Endothelial cell of umbilical vein (primary cell): ENCODE measurements around the gene TOE1. TPM values are rescaled to one million over a fixed set of nuclear protein-coding genes. Genes with fewer than 3 reads are reported as not detected.

ENCODE experiments used
- BruUV-seq: library from RNA; stranded (reverse); fragments of 400-500 nt; replicated peaks from 2 replicates; lab custom pipeline; 2021; lab: Mats Ljungman, UMichigan
- CTCF ChIA-PET: fragments of 300-600, 350-600 bp; sonication (Branson Sonifier 250); formaldehyde crosslinking; loops from one replicate; lab custom pipeline; 2021; ENCODE audit warnings: antibody characterized with exemption, inconsistent platforms; lab: Charles Lee
- POLR2A ChIA-PET: fragments of 300-600, 350-600 bp; sonication (Branson Sonifier 250); formaldehyde crosslinking; loops from one replicate; lab custom pipeline; 2021; ENCODE audit warnings: antibody characterized with exemption, inconsistent platforms; lab: Charles Lee
- DNase-seq: peaks from one replicate; pipeline ENCODE4 v3.0.0-alpha.2; 2011; ENCODE audit warnings: low read depth, low spot score
- FAIRE-seq: peaks from 2 replicates; lab custom pipeline; 2011; peaks lifted over from hg19 to GRCh38; lab: Jason Lieb, UNC
- H2AFZ ChIP-seq: 2 replicates; pipeline ENCODE4 v1.6.0; 2012; ENCODE audit warnings: low read depth, low read length, control low read depth, inconsistent platforms
- H3K27ac ChIP-seq: 2 replicates; pipeline ENCODE4 v1.5.1; 2011; ENCODE audit warnings: low read depth, mild to moderate bottlenecking, control low read depth, low read length, moderate library complexity; ENCODE audit not compliant: insufficient read depth
- H3K27me3 ChIP-seq, 2 experiments: 2 replicates each; pipeline versions ENCODE4 v1.6.0 to v1.6.1; 2011; ENCODE audit warnings: low read length in 2 of 2, mixed read lengths in 1 of 2; ENCODE audit not compliant: control insufficient read depth in 2 of 2, insufficient read depth in 2 of 2
- H3K36me3 ChIP-seq, 2 experiments: 2 replicates in 1 of 2; 3 replicates in 1 of 2; pipeline ENCODE4 v1.5.1; 2011; ENCODE audit warnings: low read length in 2 of 2, mild to moderate bottlenecking in 1 of 2, moderate library complexity in 1 of 2; ENCODE audit not compliant: control insufficient read depth in 2 of 2, insufficient read depth in 2 of 2; ENCODE audit errors: extremely low read depth in 1 of 2
- H3K4me1 ChIP-seq: 3 replicates; pipeline ENCODE4 v1.5.1; 2011; ENCODE audit warnings: mild to moderate bottlenecking, low read length; ENCODE audit not compliant: control insufficient read depth, insufficient read depth; ENCODE audit errors: extremely low read depth
- H3K4me2 ChIP-seq: 2 replicates; pipeline ENCODE4 v1.6.1; 2011; ENCODE audit warnings: low read length, control low read depth, mixed read lengths; ENCODE audit not compliant: insufficient read depth
- H3K4me3 ChIP-seq, 3 experiments: fragments of 200-600 bp in 1 of 3; sonication (generic), shearing (Covaris generic) in 1 of 3; replicated peaks in 1 of 3; 2 replicates each; pipeline ENCODE4 v1.5.1; 2011 to 2016; ENCODE audit warnings: control low read depth in 3 of 3, low read length in 3 of 3, mild to moderate bottlenecking in 2 of 3, inconsistent platforms in 1 of 3, low read depth in 1 of 3, moderate library complexity in 1 of 3; ENCODE audit not compliant: insufficient read depth in 1 of 3
- H3K79me2 ChIP-seq: 2 replicates; pipeline ENCODE4 v1.6.0; 2012; ENCODE audit warnings: low read length, inconsistent platforms; ENCODE audit not compliant: control insufficient read depth, insufficient read depth
- H3K9ac ChIP-seq: replicated peaks from 2 replicates; pipeline ENCODE3; 2011; ENCODE audit warnings: low read length, control low read depth; ENCODE audit not compliant: insufficient read depth; ENCODE audit errors: extremely low read depth
- H3K9me1 ChIP-seq: replicated peaks from 3 replicates; pipeline ENCODE4 v1.6.0; 2011; ENCODE audit warnings: mild to moderate bottlenecking, low read length; ENCODE audit not compliant: control insufficient read depth, insufficient read depth; ENCODE audit errors: extremely low read depth
- H3K9me3 ChIP-seq: replicated peaks from 2 replicates; pipeline ENCODE4 v1.5.1; 2012; ENCODE audit warnings: low read length, inconsistent platforms; ENCODE audit not compliant: control insufficient read depth, insufficient read depth
- H4K20me1 ChIP-seq: replicated peaks from 2 replicates; pipeline ENCODE3; 2011; ENCODE audit warnings: mild to moderate bottlenecking, low read length; ENCODE audit not compliant: control insufficient read depth, insufficient read depth; ENCODE audit errors: extremely low read depth
- CTCF ChIP-seq, 2 donors: IDR thresholded peaks; 1 replicate in 1 of 2; 2 replicates in 1 of 2; pipeline ENCODE4 v1.5.1; 2011; ENCODE audit warnings: low read length in 2 of 2, mild to moderate bottlenecking in 2 of 2, moderate library complexity in 2 of 2, control low read depth in 1 of 2, inconsistent platforms in 1 of 2, low read depth in 1 of 2; ENCODE audit not compliant: insufficient read depth in 1 of 2; ENCODE audit errors: extremely low read depth in 1 of 2
- GATA2 ChIP-seq: IDR thresholded peaks from 2 replicates; pipeline ENCODE4 v1.7.0; 2011; ENCODE audit warnings: low read depth, mild to moderate bottlenecking, moderate library complexity, mixed read lengths, low read length; ENCODE audit not compliant: insufficient read length, insufficient read depth
- MYC ChIP-seq: IDR thresholded peaks from one replicate; pipeline ENCODE4 v1.6.1; 2011; ENCODE audit warnings: mild to moderate bottlenecking, low read depth, low read length
- POLR2A ChIP-seq: IDR thresholded peaks from 2 replicates; pipeline ENCODE4 v1.6.1; 2012; ENCODE audit warnings: low read depth, mild to moderate bottlenecking, control low read depth, low read length
- dilution Hi-C: fragments of 300-500 bp; cut with MboI; formaldehyde crosslinking; loops from one replicate; pipeline ENCODE4 v1.15.0; 2019; ENCODE audit warnings: low sequenced_read_pairs; ENCODE audit not compliant: extremely low pct_ligation_motif_present
- intact Hi-C: fragments of 100-400 bp; cut with micrococcal nuclease; formaldehyde crosslinking; loops from one replicate; pipeline ENCODE4 v1.10.0; 2022
- polyA plus RNA-seq, 4 experiments: library from polyadenylated mRNA; depleted of rRNA in 3 of 4; stranded (reverse) in 3 of 4; unstranded in 1 of 4; fragments of >200 nt; gene quantifications; 2 replicates each; pipeline versions ENCODE4 v1.2.1 to v1.2.3, GENCODE V29; 2011 to 2012; ENCODE audit warnings: missing spikeins in 1 of 4
- total RNA-seq: library from RNA; stranded (reverse); gene quantifications from 2 replicates; pipeline ENCODE4 v1.2.3, GENCODE V29; 2021

TOE1 gene
- total and polyA plus RNA-seq, 2 donors (not counting 3 experiments of a cell fraction or from before 2014, with no cell fraction given) = 16.3 to 24.9 TPM

GRCh38 chr1:45329445-45329844, 10.5 kb upstream of the TOE1 start:
- Histone ChIP-seq H3K4me3 (no peak overlapping the region), H3K79me2 (peaks cover 7% of the 10 kb centered on the region), H3K27ac (no peak overlapping the region), H3K27me3 (no peaks in the 10 kb centered on the region), H3K36me3 (no peaks in the 10 kb centered on the region), H3K9me1 (no peaks in the 10 kb centered on the region), H3K4me2 (no peak overlapping the region), H2AFZ (no peak overlapping the region), H3K9me3 (no peaks in the 10 kb centered on the region), H3K4me1 (peaks cover 23% of the 10 kb centered on the region), H3K9ac (no peak overlapping the region), H4K20me1 (no peaks in the 10 kb centered on the region)
- no peak for TF ChIP-seq POLR2A
- no peak for TF ChIP-seq MYC
- no peak for TF ChIP-seq GATA2
- no peak for TF ChIP-seq CTCF (IDR thresholded peaks at IDR 0.05; ENCODE audit: extremely low read depth in 1 of 2, insufficient read depth in 1 of 2, low read depth in 1 of 2, low read length in 2 of 2)
- ChIA-PET POLR2A (interaction anchor here (0.7 to 3.5 kb wide), 2 partner anchors 11 to 31 kb away, joined by 3 to 18 read pairs; partner anchors contain the start of genes MUTYH and TOE1), CTCF (interaction anchor here (1.1 to 3.7 kb wide), 3 partner anchors 10 to 26 kb away, joined by 3 to 14 read pairs (median 12); partner anchors contain the start of genes MUTYH and TOE1)
- DNase-seq (no peak), FAIRE-seq (no peak)
- intact Hi-C loops (no loop called here), dilution Hi-C loops (no loop called here)
- no TSS peak for BruUV-seq
